Stimulated activated CD4-positive, alpha-beta T cell treated with anti-CD3 and anti-CD28 coated beads, Interleukin-2, amount 100 ng/mL, for 4 hours (primary cell): ENCODE measurements around the gene SFXN2.
"Not testable (repeated sequence)": the region's sequence is repeated elsewhere in the genome, so short reads cannot be mapped to it uniquely, and the experiment has no call there.

Experiments
- DNase-seq: peaks from one replicate; pipeline ENCODE4 v3.0.0-alpha.2; 2020; ENCODE audit warnings: low read depth

The SFXN2 gene

GRCh38 chr10:102681696-102682095 is 32.7 kb upstream of the SFXN2 start:
- DNase-seq, result no peak

GRCh38 chr10:102682416-102682815 is 32.0 kb upstream of the SFXN2 start:
- no peak for DNase-seq

- DNase-seq, result no peak
These were observed 31.5 kb upstream of the SFXN2 start for GRCh38 chr10:102682981-102683380.

- DNase-seq, result no peak
These were observed 30.7 kb upstream of the SFXN2 start for GRCh38 chr10:102683736-102684135.

GRCh38 chr10:102691285-102692066 is 23.0 kb upstream of the SFXN2 start:
- no peak for DNase-seq

GRCh38 chr10:102695401-102695800 is 19.0 kb upstream of the SFXN2 start:
- DNase-seq, result not testable (repeated sequence)

- DNase-seq, result no peak
These were observed 17.7 kb upstream of the SFXN2 start for GRCh38 chr10:102696736-102697135.

- no peak for DNase-seq
These were observed 15.5 kb upstream of the SFXN2 start for GRCh38 chr10:102698894-102699293.

- no peak for DNase-seq
These were observed 13.2 kb upstream of the SFXN2 start for GRCh38 chr10:102701272-102701671.

- DNase-seq, result no peak
These were observed 12.6 kb upstream of the SFXN2 start for GRCh38 chr10:102701796-102702195.

- no peak for DNase-seq
These were observed 11.7 kb upstream of the SFXN2 start for GRCh38 chr10:102702742-102703141.

GRCh38 chr10:102704915-102705314 is 9.5 kb upstream of the SFXN2 start:
- no peak for DNase-seq

GRCh38 chr10:102705531-102705930 is 8.9 kb upstream of the SFXN2 start:
- no peak for DNase-seq

- DNase-seq, result no peak
These were observed 3.8 kb upstream of the SFXN2 start for GRCh38 chr10:102710609-102711008.

- no peak for DNase-seq
These were observed 2.3 kb upstream of the SFXN2 start for GRCh38 chr10:102712089-102712488.

GRCh38 chr10:102712843-102713538 is 1.4 kb upstream of the SFXN2 start:
- no peak for DNase-seq

- DNase-seq, result peak; percentile 31
These were observed 960 bp upstream of the SFXN2 start for GRCh38 chr10:102713539-102713813.

- DNase-seq, result peak; percentile 96
These were observed 419 bp upstream of the SFXN2 start, which contains the start of gene ARL3 for GRCh38 chr10:102713814-102714620. ARL3 (minus strand) TSS chr10:102714397; CDS start chr10:102714275, 122 bp downstream.

- DNase-seq, result no peak
These were observed 1.4 kb downstream of the SFXN2 start for GRCh38 chr10:102715880-102716279.

- DNase-seq, result not testable (repeated sequence)
These were observed 2.6 kb downstream of the SFXN2 start for GRCh38 chr10:102716900-102717565.

GRCh38 chr10:102718220-102718619 is 3.8 kb downstream of the SFXN2 start:
- no peak for DNase-seq

GRCh38 chr10:102720337-102720736 is 5.9 kb downstream of the SFXN2 start:
- DNase-seq, result no peak
